H1 (cell line): ENCODE measurements around the gene SNU13. TPM values are rescaled to one million over a fixed set of nuclear protein-coding genes. Genes with fewer than 3 reads are reported as not detected.

Experiments used
- CEBPB ChIP-seq: IDR thresholded peaks from 2 replicates; pipeline ENCODE4 v1.6.1; 2012; ENCODE audit warnings: low read depth, low read length
- HDAC2 ChIP-seq, 2 experiments: fragments of 300-600 bp in 1 of 2; sonication (generic) in 1 of 2; IDR thresholded peaks; 2 replicates each; pipeline ENCODE4 v1.6.1; 2011 to 2012; ENCODE audit warnings: low read depth in 2 of 2, low read length in 2 of 2, mild to moderate bottlenecking in 2 of 2, moderate library complexity in 2 of 2, borderline replicate concordance in 1 of 2, inconsistent platforms in 1 of 2
- RAD21 ChIP-seq, 2 experiments: IDR thresholded peaks in 1 of 2; conservative IDR thresholded peaks in 1 of 2; 2 replicates each; pipeline ENCODE4 v1.6.1; 2011; ENCODE audit warnings: low read depth in 2 of 2, low read length in 2 of 2, improper control_type of control experiment in 1 of 2, inconsistent platforms in 1 of 2, mild to moderate bottlenecking in 1 of 2, moderate library complexity in 1 of 2
- SAP30 ChIP-seq: fragments of 300-600 bp; sonication (generic); IDR thresholded peaks from 2 replicates; pipeline ENCODE4 v1.7.1; 2012; ENCODE audit warnings: low read length, moderate library complexity, mild to moderate bottlenecking, inconsistent platforms; ENCODE audit not compliant: insufficient read depth, insufficient replicate concordance
- SIN3A ChIP-seq, 2 experiments: IDR thresholded peaks in 1 of 2; conservative IDR thresholded peaks in 1 of 2; 2 replicates each; pipeline ENCODE4 v1.6.1; 2011 to 2012; ENCODE audit warnings: low read length in 2 of 2, improper control_type of control experiment in 1 of 2, low read depth in 1 of 2, mild to moderate bottlenecking in 1 of 2
- SRF ChIP-seq: IDR thresholded peaks from 2 replicates; pipeline ENCODE4 v1.6.1; 2011; ENCODE audit warnings: mild to moderate bottlenecking, low read depth, low read length, moderate library complexity
- TBP ChIP-seq: IDR thresholded peaks from 2 replicates; pipeline ENCODE4 v1.6.1; 2011; ENCODE audit warnings: low read depth, low read length, improper control_type of control experiment
- polyA plus RNA-seq, 7 experiments: library from polyadenylated mRNA; depleted of rRNA in 3 of 7; stranded (reverse) in 5 of 7; unstranded in 2 of 7; fragments of >200 nt in 5 of 7; fragments of 200-250 nt in 2 of 7; gene quantifications; 1 replicate in 5 of 7; 2 replicates in 1 of 7; 4 replicates in 1 of 7; pipeline versions ENCODE4 v1.2.1 to v1.2.3, GENCODE V29; 2011 to 2013; ENCODE audit warnings: missing spikeins in 2 of 7, mixed read lengths in 2 of 7
- total RNA-seq: library from RNA; stranded (reverse); fragmentation: NEBNext Ultra II Directional; extraction: Animal tissue kit (Norgen Biotek cat#: 25700); gene quantifications from 2 replicates; pipeline ENCODE4 v1.2.1, GENCODE V29; 2021

SNU13 gene
- total and polyA plus RNA-seq, 2 of the 8 experiments (the other 6 are each of a cell fraction or from before 2014, with no cell fraction given) = 241 to 281 TPM

DNA sequence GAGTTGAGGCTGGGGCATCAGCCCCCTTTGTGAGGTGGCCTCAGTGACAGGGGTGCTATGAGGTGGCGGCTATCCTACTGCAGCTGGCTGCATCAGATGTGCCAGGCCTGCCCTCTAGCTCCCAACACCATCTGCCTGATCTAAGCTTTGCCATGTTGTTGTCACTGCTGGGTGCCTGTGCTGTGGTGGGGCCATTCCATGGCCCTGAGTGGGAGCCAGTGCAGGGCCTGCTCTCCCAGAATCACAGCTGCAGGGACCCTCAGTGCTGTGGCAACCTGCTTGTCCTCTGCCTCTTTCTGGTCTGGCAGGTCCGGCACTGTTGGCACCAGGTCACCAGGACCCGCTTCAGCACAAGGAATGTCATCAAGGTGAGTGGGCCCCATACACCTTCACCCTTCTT is 1.8 kb upstream of the SNU13 start (continued):
- TF ChIP-seq TBP (no peak), RAD21 (IDR thresholded peaks at IDR 0.05 in 1 of 2, conservative IDR thresholded peaks at IDR 0.05 in 1 of 2; ENCODE audit: low read depth in 2 of 2, low read length in 2 of 2) (no peak), SIN3A (conservative IDR thresholded peaks at IDR 0.05 in 1 of 2, IDR thresholded peaks at IDR 0.05 in 1 of 2; ENCODE audit: low read depth in 1 of 2, low read length in 2 of 2) (no peak), CEBPB (no peak), SRF (no peak), HDAC2 (IDR thresholded peaks at IDR 0.05; ENCODE audit: borderline replicate concordance in 1 of 2, low read depth in 2 of 2, low read length in 2 of 2) (no peak), SAP30 (no peak)
- TF ChIP-seq, all 59 proteins: peak for 0
